Measurements from ENCODE around the gene RPS6KA5.
"Not testable (repeated sequence)": the region's sequence is repeated elsewhere in the genome, so short reads cannot be mapped to it uniquely, and the experiment has no call there.

Gene RPS6KA5

GRCh38 chr14:91094772-91095171, 34.3 kb upstream of the RPS6KA5 start:
- Histone ChIP-seq H3K27ac (ENCODE audit: low read depth, low read length, poor library complexity, severe bottlenecking) (no peak overlapping the region), H3K9me3 (ENCODE audit: low read length) (no peaks in the 10 kb centered on the region), H2AFZ (ENCODE audit: low read length) (no peak overlapping the region), H3K9ac (ENCODE audit: low read length) (no peak overlapping the region), H3K4me3 (ENCODE audit: low read depth, low read length, poor library complexity, severe bottlenecking) (no peak overlapping the region), H3K27me3 (ENCODE audit: insufficient read depth, low read length) (no peaks in the 10 kb centered on the region), H3K79me2 (ENCODE audit: insufficient read depth, low read length) (no peaks in the 10 kb centered on the region), H3K4me2 (ENCODE audit: low read length) (no peak overlapping the region), H3K9me2 (ENCODE audit: low read depth, low read length) (no peaks in the 10 kb centered on the region), H3K4me1 (ENCODE audit: insufficient read depth, low read length, severe bottlenecking) (no peaks in the 10 kb centered on the region), H4K20me1 (ENCODE audit: insufficient read depth, low read length) (no peaks in the 10 kb centered on the region), H3F3A (ENCODE audit: insufficient read depth, low read length) (no peaks in the 10 kb centered on the region), H3K36me3 (ENCODE audit: insufficient read depth, low read length) (no peaks in the 10 kb centered on the region)
- no peak for TF ChIP-seq CTCF (IDR thresholded peaks at IDR 0.05; ENCODE audit: low read length)
- no peak for TF ChIP-seq EZH2 (IDR thresholded peaks at IDR 0.05; ENCODE audit: borderline replicate concordance, low read length)

DNA sequence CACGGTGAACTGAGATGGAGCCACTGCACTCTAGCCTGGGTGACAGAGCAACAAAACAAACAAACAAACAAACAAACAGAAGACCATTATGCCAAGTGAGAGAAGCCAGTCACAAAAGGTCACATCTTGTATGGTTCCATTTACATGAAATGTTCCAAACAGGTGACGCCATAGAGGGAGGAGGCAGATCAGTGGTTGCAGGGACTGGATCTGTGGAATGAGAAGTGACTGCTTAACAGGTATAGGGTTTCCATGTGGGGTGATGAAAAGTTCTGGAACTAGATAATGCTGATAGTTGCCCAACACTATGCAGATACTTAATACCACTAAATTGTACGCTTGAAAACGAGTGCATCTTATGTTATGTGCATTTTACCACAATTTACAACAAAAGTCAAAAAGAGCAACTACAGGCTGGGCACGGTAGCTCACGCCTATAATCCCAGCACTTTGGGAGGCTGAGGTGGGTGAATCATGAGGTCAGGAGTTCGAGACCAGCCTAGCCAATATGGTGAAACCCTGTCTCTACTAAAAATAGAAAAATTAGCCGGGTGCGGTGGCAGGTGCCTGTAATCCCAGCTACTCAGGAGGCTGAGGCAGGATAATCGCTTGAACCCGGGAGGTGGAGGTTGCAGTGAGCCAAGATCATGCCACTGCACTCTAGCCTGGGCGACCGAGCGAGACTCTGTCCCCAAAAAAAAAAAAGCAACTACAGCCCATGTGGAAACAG, 33.5 kb upstream of the RPS6KA5 start:
- not testable (repeated sequence) for H3K9me2 ChIP-seq (ENCODE audit: low read depth, low read length); H4K20me1 ChIP-seq (ENCODE audit: insufficient read depth, low read length); H2AFZ ChIP-seq (ENCODE audit: low read length); H3K27ac ChIP-seq (ENCODE audit: low read depth, low read length, poor library complexity, severe bottlenecking); H3K4me1 ChIP-seq (ENCODE audit: insufficient read depth, low read length, severe bottlenecking); H3K9me3 ChIP-seq (ENCODE audit: low read length); H3K4me2 ChIP-seq (ENCODE audit: low read length); H3K36me3 ChIP-seq (ENCODE audit: insufficient read depth, low read length); H3K9ac ChIP-seq (ENCODE audit: low read length); H3K27me3 ChIP-seq (ENCODE audit: insufficient read depth, low read length); H3K79me2 ChIP-seq (ENCODE audit: insufficient read depth, low read length); H3F3A ChIP-seq (ENCODE audit: insufficient read depth, low read length); H3K4me3 ChIP-seq (ENCODE audit: low read depth, low read length, poor library complexity, severe bottlenecking)

- Histone ChIP-seq H3K9ac (ENCODE audit: low read length) (no peak overlapping the region), H3K4me1 (ENCODE audit: insufficient read depth, low read length, severe bottlenecking) (no peaks in the 10 kb centered on the region), H3K36me3 (ENCODE audit: insufficient read depth, low read length) (no peaks in the 10 kb centered on the region), H3F3A (ENCODE audit: insufficient read depth, low read length) (no peaks in the 10 kb centered on the region), H4K20me1 (ENCODE audit: insufficient read depth, low read length) (no peaks in the 10 kb centered on the region), H3K27ac (ENCODE audit: low read depth, low read length, poor library complexity, severe bottlenecking) (no peak overlapping the region), H3K9me2 (ENCODE audit: low read depth, low read length) (no peaks in the 10 kb centered on the region), H3K79me2 (ENCODE audit: insufficient read depth, low read length) (no peaks in the 10 kb centered on the region), H3K9me3 (ENCODE audit: low read length) (no peaks in the 10 kb centered on the region), H3K4me2 (ENCODE audit: low read length) (no peak overlapping the region), H3K4me3 (ENCODE audit: low read depth, low read length, poor library complexity, severe bottlenecking) (no peak overlapping the region), H2AFZ (ENCODE audit: low read length) (no peak overlapping the region), H3K27me3 (ENCODE audit: insufficient read depth, low read length) (no peaks in the 10 kb centered on the region)
- TF ChIP-seq CTCF (IDR thresholded peaks at IDR 0.05; ENCODE audit: low read length), result no peak
- TF ChIP-seq EZH2 (IDR thresholded peaks at IDR 0.05; ENCODE audit: borderline replicate concordance, low read length), result no peak
Measured at GRCh38 chr14:91092073-91092472, 31.6 kb upstream of the RPS6KA5 start.

DNA sequence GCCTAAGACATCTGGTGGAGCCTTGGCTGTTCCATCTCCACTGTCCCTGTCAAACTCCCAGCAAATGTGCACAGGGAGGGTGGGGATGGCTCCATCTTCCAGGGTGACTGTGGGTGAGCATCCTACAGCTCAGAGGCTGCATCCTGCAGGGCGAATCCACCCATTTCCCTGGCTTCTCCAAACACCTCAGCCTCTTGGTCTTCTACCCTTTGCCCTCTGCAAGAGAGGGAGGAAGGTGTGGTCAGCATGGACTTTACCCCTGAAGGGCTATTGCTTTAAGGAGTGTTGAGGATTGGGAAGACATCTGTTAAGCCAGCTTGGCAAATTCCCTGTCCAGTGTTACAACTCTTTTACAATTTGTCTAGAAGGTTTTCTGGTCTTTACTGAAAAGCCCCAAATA, 30.3 kb upstream of the RPS6KA5 start:
- H3K36me3 ChIP-seq (ENCODE audit: insufficient read depth, low read length), result no peaks in the 10 kb centered on the region; the same call in 1 of the 2 replicates
- H3K9ac ChIP-seq (ENCODE audit: low read length), result no peak overlapping the region
- no peaks in the 10 kb centered on the region for H3K9me3 ChIP-seq (ENCODE audit: low read length)
- H3K27ac ChIP-seq (ENCODE audit: low read depth, low read length, poor library complexity, severe bottlenecking), result no peak overlapping the region
- no peaks in the 10 kb centered on the region for H3F3A ChIP-seq (ENCODE audit: insufficient read depth, low read length)
- no peak for TF ChIP-seq EZH2 (IDR thresholded peaks at IDR 0.05; ENCODE audit: borderline replicate concordance, low read length)
- TF ChIP-seq CTCF (IDR thresholded peaks at IDR 0.05; ENCODE audit: low read length), result no peak
- H2AFZ ChIP-seq (ENCODE audit: low read length), result no peak overlapping the region
- H3K4me2 ChIP-seq (ENCODE audit: low read length), result no peak overlapping the region
- no peaks in the 10 kb centered on the region for H3K9me2 ChIP-seq (ENCODE audit: low read depth, low read length)
- no peak overlapping the region for H3K4me3 ChIP-seq (ENCODE audit: low read depth, low read length, poor library complexity, severe bottlenecking)
- no peaks in the 10 kb centered on the region for H3K4me1 ChIP-seq (ENCODE audit: insufficient read depth, low read length, severe bottlenecking)
- H4K20me1 ChIP-seq (ENCODE audit: insufficient read depth, low read length), result no peaks in the 10 kb centered on the region
- no peaks in the 10 kb centered on the region for H3K79me2 ChIP-seq (ENCODE audit: insufficient read depth, low read length)
- no peaks in the 10 kb centered on the region for H3K27me3 ChIP-seq (ENCODE audit: insufficient read depth, low read length)
